K562 (cell line): ENCODE data around the gene CSNK1G1. TPM values are rescaled to one million over a fixed set of nuclear protein-coding genes. Genes with fewer than 3 reads are reported as not detected.

Source experiments
- ATAC-seq: fragments of 200-7000 bp; cut with Tn5 transposase; 3 replicates; pipeline ENCODE4 v1.9.1; 2020; ENCODE audit warnings: moderate library complexity
- BruUV-seq: library from RNA; stranded (reverse); fragments of 400-500 nt; replicated peaks from 2 replicates; lab custom pipeline; 2021; lab: Mats Ljungman, UMichigan
- CTCF ChIA-PET: fragments of 300-600 bp; formaldehyde crosslinking; extraction: SDS; loops from one replicate; lab custom pipeline; 2021; ENCODE audit warnings: low intra/inter-chr PET ratio; lab: Yijun Ruan, JAX
- POLR2A ChIA-PET: fragments of 300-600, 350-650 bp; sonication (Branson Sonifier 250); formaldehyde crosslinking; extraction: SDS; loops from one replicate; lab custom pipeline; 2021; ENCODE audit warnings: antibody characterized with exemption, inconsistent platforms; lab: Yijun Ruan, JAX
- DNase-seq, 4 experiments: peaks; one replicate each; pipeline versions ENCODE4 v3.0.0 to v3.0.0-alpha.2; 2011 to 2018; ENCODE audit warnings: low spot score in 3 of 4, mixed read lengths in 3 of 4; ENCODE audit errors: extremely low read depth in 1 of 4
- FAIRE-seq: peaks from 2 replicates; lab custom pipeline; 2011; peaks lifted over from hg19 to GRCh38; lab: Jason Lieb, UNC
- H2AFZ ChIP-seq: 2 replicates; pipeline ENCODE4 v1.6.0; 2011; ENCODE audit warnings: low read depth, low read length, control low read depth, inconsistent platforms
- H3K27ac ChIP-seq: fragments of 200-600 bp; 3 replicates; pipeline ENCODE4 v1.8.0; 2011; ENCODE audit warnings: low read depth, mild to moderate bottlenecking, control low read depth, inconsistent platforms, low read length, moderate library complexity, mixed read lengths; ENCODE audit errors: extremely low read depth
- H3K27me3 ChIP-seq, 2 experiments: fragments of 300-600 bp in 1 of 2; 2 replicates in 1 of 2; 3 replicates in 1 of 2; pipeline versions ENCODE4 v1.6.0 to v1.8.0; 2011; ENCODE audit warnings: inconsistent platforms in 2 of 2, low read length in 2 of 2, mild to moderate bottlenecking in 1 of 2, mixed read lengths in 1 of 2, moderate library complexity in 1 of 2; ENCODE audit not compliant: control insufficient read depth in 2 of 2, insufficient read depth in 2 of 2
- H3K36me3 ChIP-seq: fragments of 300-600 bp; 3 replicates; pipeline ENCODE4 v1.8.0; 2011; ENCODE audit warnings: mild to moderate bottlenecking, low read length, inconsistent platforms; ENCODE audit not compliant: control insufficient read depth, insufficient read depth
- H3K4me1 ChIP-seq, 2 experiments: fragments of 200-600 bp in 1 of 2; replicated peaks in 1 of 2; 2 replicates in 1 of 2; 3 replicates in 1 of 2; pipeline versions ENCODE4 v1.5.1 to v1.8.0; 2011; ENCODE audit warnings: inconsistent platforms in 2 of 2, low read length in 2 of 2, mild to moderate bottlenecking in 1 of 2, mixed read lengths in 1 of 2, moderate library complexity in 1 of 2; ENCODE audit not compliant: control insufficient read depth in 2 of 2, insufficient read depth in 2 of 2
- H3K4me2 ChIP-seq: 2 replicates; pipeline ENCODE4 v1.6.1; 2011; ENCODE audit warnings: low read length, control low read depth, inconsistent platforms, mixed read lengths; ENCODE audit not compliant: insufficient read depth
- H3K4me3 ChIP-seq: fragments of 200-600 bp; sonication (generic), shearing (Covaris generic); 2 replicates; pipeline ENCODE4 v1.5.1; 2016; ENCODE audit warnings: control low read depth, inconsistent platforms
- H3K79me2 ChIP-seq: fragments of 200-600 bp; 3 replicates; pipeline ENCODE4 v1.8.0; 2011; ENCODE audit warnings: low read length, inconsistent platforms; ENCODE audit not compliant: control insufficient read depth, insufficient read depth
- H3K9ac ChIP-seq, 2 experiments: 2 replicates each; pipeline versions ENCODE4 v1.6.0 to v1.6.1; 2011; ENCODE audit warnings: low read depth in 2 of 2, low read length in 2 of 2, control low read depth in 1 of 2, inconsistent platforms in 1 of 2, mild to moderate bottlenecking in 1 of 2, mixed read lengths in 1 of 2; ENCODE audit not compliant: insufficient read depth in 1 of 2
- H3K9me1 ChIP-seq: one replicate; pipeline ENCODE4 v1.6.0; 2011; ENCODE audit warnings: inconsistent platforms, mild to moderate bottlenecking, low read length, moderate library complexity; ENCODE audit not compliant: control insufficient read depth, insufficient read depth
- H3K9me3 ChIP-seq: replicated peaks from 2 replicates; pipeline ENCODE4 v1.5.1; 2011; ENCODE audit warnings: low read depth, low read length, inconsistent platforms; ENCODE audit not compliant: control insufficient read depth, insufficient read depth
- H4K20me1 ChIP-seq: replicated peaks from 2 replicates; pipeline ENCODE4 v1.6.1; 2011; ENCODE audit warnings: low read length, inconsistent platforms, mixed read lengths; ENCODE audit not compliant: control insufficient read depth, insufficient read depth
- ARNT ChIP-seq, 2 experiments: fragments of 450-650 bp; IDR thresholded peaks; 2 replicates each; pipeline ENCODE4 v1.6.1; 2016; ENCODE audit warnings: mild to moderate bottlenecking in 1 of 2
- CBX5 ChIP-seq: IDR thresholded peaks from 2 replicates; pipeline ENCODE4 v1.6.1; 2014; ENCODE audit warnings: low read depth, borderline replicate concordance
- CGGBP1 ChIP-seq: fragments of 250-450 bp; sonication (Bioruptor Pico); IDR thresholded peaks from 2 replicates; pipeline ENCODE4 v1.9.0; 2021; ENCODE audit warnings: mild to moderate bottlenecking
- E2F4 ChIP-seq: sonication (generic); formaldehyde crosslinking; IDR thresholded peaks from 2 replicates; pipeline ENCODE4 v1.8.0; 2022; ENCODE audit warnings: mild to moderate bottlenecking, low read depth, missing genetic modification reagents
- JUND ChIP-seq, 2 experiments: IDR thresholded peaks; 2 replicates in 1 of 2; 3 replicates in 1 of 2; pipeline ENCODE4 v1.6.1; 2011; ENCODE audit warnings: borderline replicate concordance in 2 of 2, low read depth in 2 of 2, low read length in 2 of 2, improper control_type of control experiment in 1 of 2, missing biosample characterization in 1 of 2, missing genetic modification characterization in 1 of 2, missing genetic modification reagents in 1 of 2
- KDM5B ChIP-seq: fragments of 200-600 bp; sonication (generic); IDR thresholded peaks from 2 replicates; pipeline ENCODE4 v1.6.1; 2012; ENCODE audit warnings: low read depth, mild to moderate bottlenecking, moderate library complexity, low read length, control low read depth, inconsistent platforms; ENCODE audit not compliant: insufficient replicate concordance
- KLF16 ChIP-seq: IDR thresholded peaks from 2 replicates; pipeline ENCODE4 v1.6.1; 2016; ENCODE audit warnings: antibody characterized with exemption
- KLF6 ChIP-seq: fragments of 250-450 bp; sonication (Bioruptor Pico); IDR thresholded peaks from 2 replicates; pipeline ENCODE4 v1.4.0; 2020; ENCODE audit warnings: mild to moderate bottlenecking, moderate library complexity, borderline replicate concordance
- NFIC ChIP-seq: fragments of 450-650 bp; IDR thresholded peaks from 2 replicates; pipeline ENCODE4 v1.6.1; 2017; ENCODE audit warnings: mild to moderate bottlenecking, inconsistent platforms
- POLR2G ChIP-seq: fragments of 200-400 bp; formaldehyde crosslinking; IDR thresholded peaks from 2 replicates; pipeline ENCODE4 v1.6.1; 2017; ENCODE audit warnings: low read depth, mild to moderate bottlenecking, antibody characterized with exemption, low read length, moderate library complexity
- SRF ChIP-seq, 2 experiments: fragments of 250-450, 450-650 bp in 1 of 2; sonication (Bioruptor Pico) in 1 of 2; sonication (generic) in 1 of 2; formaldehyde crosslinking; IDR thresholded peaks; 2 replicates each; pipeline versions ENCODE4 v1.5.0 to v1.5.1; 2020 to 2022; ENCODE audit warnings: mild to moderate bottlenecking in 1 of 2, missing genetic modification reagents in 1 of 2
- TBP ChIP-seq: optimal IDR thresholded peaks from 2 replicates; pipeline ENCODE3; 2011; ENCODE audit warnings: low read depth, low read length, improper control_type of control experiment
- XRCC5 ChIP-seq: fragments of 200-400 bp; formaldehyde crosslinking; IDR thresholded peaks from 2 replicates; pipeline ENCODE4 v1.6.1; 2017; ENCODE audit warnings: low read depth, mild to moderate bottlenecking, low read length
- ZNF282 ChIP-seq: sonication (generic); formaldehyde crosslinking; IDR thresholded peaks from 2 replicates; pipeline ENCODE4 v1.8.1; 2023; ENCODE audit warnings: missing genetic modification reagents
- ZNF507 ChIP-seq: conservative IDR thresholded peaks from 2 replicates; pipeline ENCODE4 v1.6.1; 2017; ENCODE audit warnings: missing genetic modification characterization, missing compliant biosample characterization
- ZNF639 ChIP-seq, 2 experiments: fragments of 200-800 bp in 1 of 2; sonication (Bioruptor generic) in 1 of 2; sonication (generic) in 1 of 2; formaldehyde crosslinking in 1 of 2; IDR thresholded peaks in 1 of 2; conservative IDR thresholded peaks in 1 of 2; 2 replicates each; pipeline versions ENCODE4 v1.5.0 to v1.6.1; 2016 to 2020; ENCODE audit warnings: missing compliant biosample characterization in 1 of 2, missing genetic modification characterization in 1 of 2, missing genetic modification reagents in 1 of 2
- ZNF778 ChIP-seq: fragments of 450-650 bp; formaldehyde crosslinking; IDR thresholded peaks from 2 replicates; pipeline ENCODE4 v1.4.0; 2020; ENCODE audit warnings: mild to moderate bottlenecking, moderate library complexity
- WGBS: fragments of 100-300 bp; shearing (Covaris generic); methylation state at CpG from one replicate; pipeline ENCODE4 v1.1.6; 2016; ENCODE audit warnings: low coverage, mixed read lengths; ENCODE audit not compliant: insufficient coverage; ENCODE audit errors: missing lambda C conversion rate; 5-methylcytosine and 5-hydroxymethylcytosine counted together
- in situ Hi-C: fragments of 300-500 bp; cut with MboI; formaldehyde crosslinking; loops from 4 replicates; pipeline ENCODE4 v1.15.0; 2018; ENCODE audit warnings: inconsistent platforms, mixed read lengths
- intact Hi-C: fragments of 100-400 bp; cut with micrococcal nuclease; formaldehyde crosslinking; loops from 2 replicates; pipeline ENCODE4 v1.14.2; 2022
- polyA plus RNA-seq, 8 experiments: library from polyadenylated mRNA; depleted of rRNA in 4 of 8; stranded (reverse) in 5 of 8; unstranded in 3 of 8; fragments of >200 nt; fragmentation: Nextera tagmentation in 2 of 8; fragmentation: Illumina TruSeq in 1 of 8; extraction: Ambion mirVana in 2 of 8; extraction: Trizol in 1 of 8; gene quantifications; 2 replicates each; pipeline versions ENCODE4 v1.2.1 to v1.2.3, GENCODE V29; 2011 to 2014; ENCODE audit warnings: inconsistent platforms in 1 of 8, missing spikeins in 1 of 8
- total RNA-seq, 7 experiments: library from RNA; depleted of rRNA in 6 of 7; stranded (reverse); fragments of >200 nt in 6 of 7; fragmentation: Illumina TruSeq in 2 of 7; extraction: Trizol in 2 of 7; gene quantifications; 2 replicates each; pipeline versions ENCODE4 v1.2.1 to v1.2.3, GENCODE V29; 2011 to 2021; ENCODE audit warnings: low replicate concordance in 1 of 7

Gene CSNK1G1
- total and polyA plus RNA-seq, 9 of the 15 experiments (the other 6 are each of a cell fraction or from before 2014, with no cell fraction given) = 4.5 to 18.5 (median 9.5) TPM

DNA sequence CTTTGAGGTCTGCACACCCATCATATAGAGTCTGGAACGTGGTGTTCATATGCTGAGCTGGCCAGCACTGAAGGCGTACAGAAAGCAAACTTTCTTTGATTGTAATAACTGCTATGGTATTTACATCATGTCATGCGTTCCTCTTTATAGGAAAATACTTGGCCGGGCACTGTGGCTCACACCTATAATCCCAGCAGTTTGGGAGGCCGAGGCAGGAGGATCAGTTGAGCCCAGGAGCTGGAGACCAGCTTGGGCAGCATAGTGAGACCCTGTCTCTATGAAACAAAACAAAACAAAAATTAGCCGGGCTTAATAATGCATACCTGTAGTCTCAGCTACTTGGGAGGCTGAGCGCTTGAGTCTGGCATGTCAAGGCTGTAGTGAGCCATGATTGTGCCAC, 207.8 kb downstream of the CSNK1G1 start (continued):
- TF ChIP-seq ZNF778 (CRISPR knock-in tag) = no peak
- no peak for TF ChIP-seq E2F4 (CRISPR knock-in tag)
- no peak for TF ChIP-seq KDM5B
- no peak for TF ChIP-seq ZNF507 (tag)
- TF ChIP-seq KLF16 = no peak
- TF ChIP-seq CGGBP1 (CRISPR knock-in tag) = no peak
- TF ChIP-seq KLF6 = no peak

- peak; percentile 95 for FAIRE-seq
- peaks cover 50 to 78% of the 10 kb centered on the region in 2 experiments for H3K4me1 ChIP-seq
- H4K20me1 ChIP-seq = 0 out of 2 replicates have a peak, but pooled peaks cover 8% of the 10 kb centered on the region
- no peaks in the 10 kb centered on the region for H3K79me2 ChIP-seq
- POLR2A ChIA-PET = interaction anchor here (0.5 to 6.1 kb wide), 7 partner anchors 10 to 522 kb away, joined by 3 to 34 read pairs (median 3); partner anchors contain the start of genes CIAO2A and PPIB
- H3K27ac ChIP-seq = peak overlapping the region; percentile 64
- H3K36me3 ChIP-seq = peaks cover 20% of the 10 kb centered on the region
- peak; percentile 69 to 92 (median 82) for DNase-seq
- peak overlapping the region; percentile 73 for H3K4me2 ChIP-seq
- H3K9ac ChIP-seq = peak overlapping the region; percentile 59 to 88
- H3K9me1 ChIP-seq = peaks cover 4% of the 10 kb centered on the region
- 52% methylated on average over 25 of the region's 26 CpGs for WGBS
- peak; percentile 64 for ATAC-seq
- in situ Hi-C loops (no loop called here), intact Hi-C loops (no loop called here)
- peak overlapping the region; percentile 66 for H2AFZ ChIP-seq
- H3K9me3 ChIP-seq = no peaks in the 10 kb centered on the region
- H3K4me3 ChIP-seq = 0 out of 2 replicates have a peak overlapping the region, but pooled peaks have one; percentile 7
- CTCF ChIA-PET = no interaction called here
- BruUV-seq = no TSS peak
- H3K27me3 ChIP-seq = no peaks in the 10 kb centered on the region
- TF ChIP-seq ARNT (IDR thresholded peaks at IDR 0.05) (peak in 1 of 2 experiments; percentile 53; a peak in 1 of 4 replicates), XRCC5 (no peak), POLR2G (peak; percentile 64), NFIC (peak; percentile 97), SRF (CRISPR knock-in tag; IDR thresholded peaks at IDR 0.05) (no peak), CBX5 (no peak), TBP (peak; percentile 36), JUND (IDR thresholded peaks at IDR 0.05; ENCODE audit: borderline replicate concordance, low read depth, low read length) (peak; percentile 48), JUND (tag; IDR thresholded peaks at IDR 0.05; ENCODE audit: borderline replicate concordance, low read depth, low read length) (no peak; the same call in 2 of the 3 replicates), ZNF282 (CRISPR knock-in tag) (no peak), ZNF639 (CRISPR knock-in tag; conservative IDR thresholded peaks at IDR 0.05 in 1 of 2, IDR thresholded peaks at IDR 0.05 in 1 of 2) (no peak)
These were observed 208.9 kb downstream of the CSNK1G1 start for GRCh38 chr15:64146885-64147681.
